COR-L47 (cell line): ENCODE measurements around the gene NHSL2.
A peak's percentile ranks its signal among the peaks of the same experiment; 100 is the strongest.
"Not testable (repeated sequence)": the region's sequence is repeated elsewhere in the genome, so short reads cannot be mapped to it uniquely, and the experiment has no call there.

Experiments
- DNase-seq: peaks from one replicate; lab custom pipeline; 2025; lab: John Stamatoyannopoulos, UW

The NHSL2 gene

DNA sequence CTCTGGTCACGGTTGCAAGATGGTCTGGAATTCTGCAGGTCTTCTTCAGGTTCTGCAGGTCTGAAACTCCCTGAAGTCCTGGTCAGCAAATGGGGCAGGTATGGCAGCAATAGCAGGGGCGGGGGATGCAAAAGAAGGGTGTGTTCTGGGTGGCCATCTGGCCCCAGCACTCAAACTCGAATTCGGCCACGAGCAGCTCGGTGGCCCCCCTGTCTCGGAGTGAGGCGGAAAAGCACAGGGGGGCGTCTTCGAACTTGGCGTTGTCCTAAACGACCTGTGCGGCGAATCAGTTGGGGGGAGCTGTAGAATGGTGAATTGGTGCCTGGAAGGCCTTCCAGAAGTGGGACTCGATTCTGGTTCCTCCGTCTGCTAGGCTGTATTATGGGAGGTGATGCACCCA, 219.0 kb downstream of the NHSL2 start:
- DNase-seq, result no peak

DNA sequence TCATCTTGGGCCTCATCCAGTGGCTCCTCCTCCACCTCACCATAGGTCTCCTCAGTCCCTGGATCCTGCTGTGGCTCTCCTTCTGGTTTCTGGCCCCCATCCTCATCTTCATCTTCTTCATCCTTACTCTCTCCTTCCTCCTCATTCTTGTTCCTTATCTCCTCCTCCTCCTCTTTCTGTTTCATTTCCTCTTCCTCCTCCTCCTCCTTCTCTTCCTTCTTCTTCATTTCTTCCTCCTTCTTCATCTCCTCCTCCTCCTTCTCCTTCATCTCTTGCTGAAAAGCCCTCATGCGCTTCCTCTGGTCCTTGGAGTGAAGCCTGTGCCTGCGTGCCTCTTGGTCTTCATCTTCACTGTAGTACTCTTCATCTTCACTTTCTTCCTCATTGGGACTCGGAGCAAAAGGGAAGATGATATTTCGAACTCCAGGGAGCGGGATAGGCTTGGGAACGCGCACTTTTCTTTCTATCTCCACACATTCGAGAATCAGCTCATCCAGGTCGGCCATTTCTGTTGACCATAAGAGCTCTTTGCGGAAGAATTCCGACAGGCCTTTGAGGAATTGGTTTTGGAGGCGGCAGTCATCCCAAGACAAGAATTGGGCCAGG, 219.6 kb downstream of the NHSL2 start:
- DNase-seq, result no peak

GRCh38 chrX:72130762-72131250, 220.2 kb downstream of the NHSL2 start:
- no peak for DNase-seq

DNA sequence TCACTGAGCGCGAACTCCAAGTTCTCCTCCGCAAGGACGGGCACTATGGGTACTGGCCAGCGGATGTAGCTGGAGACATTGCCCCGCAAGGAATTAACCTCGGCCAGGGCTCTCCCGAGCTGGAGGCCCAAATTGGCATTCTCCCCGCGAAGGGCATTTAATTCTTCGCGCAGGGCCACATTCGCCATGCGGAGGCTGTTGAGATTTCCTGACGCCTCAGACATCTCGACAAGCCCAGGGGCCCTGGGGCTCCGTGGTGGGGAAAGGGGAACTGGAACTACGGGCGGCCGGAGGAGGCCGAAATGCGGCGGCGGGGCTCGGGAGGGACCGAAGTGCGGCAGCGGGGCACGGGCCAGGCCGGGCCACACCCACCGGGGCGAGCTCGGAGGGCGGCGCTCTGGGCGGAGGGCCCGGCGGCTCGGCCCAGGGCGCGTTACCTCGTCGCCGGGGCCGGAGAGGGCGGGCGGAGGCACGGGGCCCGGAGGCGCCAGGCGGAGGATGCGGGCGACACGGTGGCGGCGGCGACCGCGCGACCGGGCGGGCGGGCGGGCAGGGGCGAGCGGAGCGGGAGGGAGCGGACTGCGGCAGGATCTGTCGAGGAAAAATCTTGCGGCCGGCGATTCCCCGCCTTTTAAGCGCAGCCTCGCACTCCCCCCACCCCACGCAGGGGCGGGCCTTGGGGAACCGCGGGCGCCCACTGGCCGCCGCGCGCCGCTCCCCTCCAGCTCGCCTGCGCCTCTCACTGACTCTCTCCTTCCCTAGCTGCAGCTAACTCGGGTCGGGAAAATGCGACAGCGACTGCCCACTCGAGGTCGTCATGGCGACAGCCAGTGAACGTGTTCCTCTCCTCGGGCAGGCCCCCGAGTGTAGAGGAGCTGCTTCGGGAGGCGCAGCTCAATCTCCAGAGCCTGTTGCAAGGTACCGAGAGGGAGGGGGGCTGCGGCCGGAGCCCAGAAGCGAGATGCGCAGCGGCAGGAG, 221.0 kb downstream of the NHSL2 start, which contains the start of gene RTL5:
Gene RTL5, minus strand, starts transcription at position 599 of the 978 bp plus-strand sequence.
- peak; percentile 90 for DNase-seq

- no peak for DNase-seq
Measured at GRCh38 chrX:72132456-72132855, 221.8 kb downstream of the NHSL2 start.

DNA sequence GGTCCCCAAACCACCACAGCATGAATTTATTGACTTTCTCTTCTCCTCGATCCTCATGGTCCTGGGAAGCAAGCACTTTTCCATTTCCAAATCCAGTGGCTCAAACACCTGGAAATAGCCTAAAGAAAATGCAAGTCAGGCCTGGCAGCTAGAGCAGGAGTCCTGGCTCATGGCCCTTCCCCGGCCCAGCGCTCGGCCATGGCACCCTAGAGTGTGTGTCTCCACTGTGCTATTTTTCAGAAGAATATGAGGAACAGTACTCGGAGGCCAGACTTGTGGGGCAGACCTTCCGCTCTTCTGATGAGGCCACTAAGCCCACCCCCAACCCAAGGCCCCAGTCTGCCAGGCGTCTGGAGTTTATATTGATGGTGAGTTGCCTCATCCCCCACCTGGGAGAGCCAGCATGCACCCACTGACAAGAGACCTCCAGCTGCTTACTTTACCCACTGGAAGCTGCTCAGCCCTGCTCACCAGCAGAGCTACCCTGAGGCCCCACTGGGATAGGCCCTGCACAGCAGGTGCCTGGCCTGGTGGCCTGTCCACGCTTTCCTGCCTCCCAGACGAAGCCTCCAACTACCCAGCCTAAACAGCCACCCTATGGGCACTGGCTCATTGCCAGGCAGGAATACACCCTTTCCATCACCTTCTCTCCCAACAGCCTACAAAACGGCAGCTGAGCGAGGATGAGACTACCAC, 223.4 kb downstream of the NHSL2 start:
- no peak for DNase-seq

- no peak for DNase-seq
Measured at GRCh38 chrX:72137846-72138495, 227.3 kb downstream of the NHSL2 start.

DNA sequence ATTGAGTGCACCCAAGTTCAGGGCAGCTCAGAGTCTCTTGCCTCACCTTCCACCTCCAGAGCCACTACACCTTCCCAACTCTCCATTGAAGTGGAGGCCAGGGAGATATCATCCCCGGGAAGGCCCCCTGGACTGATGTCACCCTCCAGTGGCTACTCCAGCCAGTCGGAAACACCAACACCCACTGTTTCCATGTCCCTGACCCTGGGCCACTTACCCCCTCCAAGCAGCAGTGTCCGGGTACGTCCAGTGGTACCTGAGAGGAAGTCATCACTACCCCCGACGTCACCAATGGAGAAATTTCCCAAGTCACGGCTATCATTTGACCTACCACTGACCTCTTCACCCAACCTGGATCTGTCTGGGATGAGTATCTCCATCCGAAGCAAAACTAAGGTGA, 228.9 kb downstream of the NHSL2 start:
- DNase-seq, result no peak

DNA sequence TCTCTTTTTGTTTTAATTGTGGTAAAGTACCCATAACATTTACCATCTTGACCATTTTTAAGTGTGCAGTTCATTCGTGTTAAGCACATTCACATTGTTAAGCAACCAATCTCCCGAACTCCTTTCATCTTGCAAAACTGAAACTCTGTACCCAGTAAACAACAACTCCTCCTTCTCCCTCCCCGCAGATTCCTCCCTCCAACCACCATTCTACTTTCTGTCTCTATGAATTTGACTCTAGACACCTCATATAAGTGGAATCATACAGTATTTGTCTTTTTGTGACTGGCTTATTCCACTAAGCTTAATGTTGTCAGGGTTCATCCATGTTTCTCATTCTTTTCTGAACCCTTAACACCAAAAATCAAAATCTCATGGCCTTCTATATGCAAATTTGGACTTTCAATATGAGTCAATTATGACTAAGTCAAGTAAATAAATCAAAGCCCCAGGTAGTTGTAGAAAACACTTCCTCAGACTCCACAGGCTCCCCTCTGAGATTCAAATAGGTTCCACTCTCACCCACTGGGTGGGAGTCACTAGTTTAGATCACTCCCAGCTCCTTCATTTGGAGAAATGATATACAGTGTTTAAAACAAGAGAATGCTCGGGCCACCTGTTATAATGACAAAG, 230.8 kb downstream of the NHSL2 start:
- DNase-seq, result peak; percentile 6

- DNase-seq, result peak; percentile 73
Measured at GRCh38 chrX:72142094-72142793, 231.6 kb downstream of the NHSL2 start.

DNA sequence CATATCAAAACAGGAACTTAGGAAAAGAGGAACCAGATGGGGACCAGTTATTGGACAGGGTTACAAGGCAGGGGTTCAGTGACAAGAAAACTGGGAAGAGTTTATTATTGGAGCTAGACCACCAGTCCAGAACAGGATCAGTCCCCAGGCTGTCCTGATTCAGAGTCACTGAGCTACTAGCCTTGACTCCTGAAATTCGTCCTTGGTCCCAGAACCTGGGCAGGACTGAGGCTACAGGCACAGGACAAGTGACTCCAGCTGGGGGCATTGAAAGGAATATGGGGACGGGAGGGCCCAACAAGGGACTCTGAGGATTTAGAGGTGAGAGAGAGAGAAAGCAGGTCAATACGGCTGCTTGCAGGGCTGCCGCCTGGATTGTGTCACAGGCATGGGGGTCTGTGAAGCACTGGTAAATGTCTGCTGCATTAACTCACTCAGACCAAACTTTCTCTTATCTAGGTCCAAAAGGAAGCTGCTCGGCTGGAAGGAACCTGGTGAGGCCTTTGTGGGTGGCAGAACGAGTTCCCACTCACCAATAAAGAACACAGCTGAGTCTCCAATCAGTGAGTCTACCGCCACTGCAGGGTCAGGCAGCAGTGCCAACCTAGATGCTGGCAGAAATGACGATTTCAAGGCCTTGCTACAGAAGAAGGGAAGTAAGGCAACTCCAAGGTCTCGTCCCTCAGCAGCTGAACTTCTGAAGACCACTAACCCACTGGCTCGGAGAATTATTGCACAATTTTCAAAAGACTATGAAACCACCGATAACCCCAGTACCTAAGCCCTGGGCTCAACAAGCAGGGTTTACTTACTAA, 232.4 kb downstream of the NHSL2 start:
- DNase-seq, result no peak

- DNase-seq, result no peak
Measured at GRCh38 chrX:72143609-72143907, 232.9 kb downstream of the NHSL2 start.

GRCh38 chrX:72145181-72145580, 234.5 kb downstream of the NHSL2 start:
- no peak for DNase-seq

- no peak for DNase-seq
Measured at GRCh38 chrX:72146527-72146926, 235.9 kb downstream of the NHSL2 start.

- no peak for DNase-seq
Measured at GRCh38 chrX:72158773-72159172, 248.1 kb downstream of the NHSL2 start.

- DNase-seq, result no peak
Measured at GRCh38 chrX:72159769-72160168, 249.1 kb downstream of the NHSL2 start.

DNA sequence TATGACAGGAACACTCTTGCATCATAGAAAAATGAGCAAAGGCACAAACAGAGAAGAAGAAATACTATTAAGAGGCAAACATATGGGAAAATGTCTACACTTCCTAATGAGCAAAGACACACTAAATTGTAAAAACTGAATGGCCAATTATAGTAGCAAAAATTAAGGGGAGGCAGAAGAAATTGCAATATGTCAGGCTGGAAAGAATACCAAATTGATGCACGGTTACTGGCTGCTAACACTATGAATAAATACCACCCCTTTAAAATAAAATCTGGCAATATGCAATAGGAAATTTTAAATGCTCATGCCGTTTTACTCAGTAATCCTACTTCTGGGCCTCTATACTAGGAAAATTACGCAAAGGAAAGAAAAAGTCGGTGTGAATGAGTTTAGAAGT, 254.9 kb downstream of the NHSL2 start:
- DNase-seq, result no peak

DNA sequence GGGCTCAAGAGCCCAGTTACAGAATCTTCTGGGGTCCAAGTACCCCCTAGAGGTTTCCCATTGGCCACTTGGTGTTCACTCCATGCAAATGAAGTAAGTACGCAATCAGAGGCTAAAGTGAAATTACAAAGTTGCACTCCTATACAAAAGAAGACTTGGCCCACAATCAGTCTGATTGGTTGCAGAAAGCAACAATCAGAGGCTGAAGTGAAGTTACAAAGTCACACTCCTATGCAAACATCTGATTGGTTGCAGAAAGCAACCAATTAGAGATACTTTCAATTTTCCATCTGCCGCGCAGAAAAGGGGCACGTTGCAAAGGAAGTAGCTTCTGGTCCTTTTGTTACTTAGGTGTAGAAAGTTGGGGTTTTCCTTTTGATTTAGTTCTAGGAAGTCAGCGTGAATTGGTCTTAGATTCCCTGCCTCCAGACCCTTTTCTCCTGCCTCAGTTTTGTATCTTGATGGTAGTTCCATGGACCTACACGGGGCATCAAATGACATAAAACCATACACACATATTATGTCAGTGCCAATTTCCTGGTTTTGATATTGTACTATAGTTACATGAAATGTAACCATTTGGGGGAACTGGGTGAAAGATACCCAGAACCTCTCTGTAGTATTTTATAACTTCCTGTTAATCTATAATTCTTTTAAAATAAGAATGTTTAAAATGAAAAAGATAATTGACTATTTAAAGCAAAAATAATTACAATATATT, 258.5 kb downstream of the NHSL2 start:
- no peak for DNase-seq

DNA sequence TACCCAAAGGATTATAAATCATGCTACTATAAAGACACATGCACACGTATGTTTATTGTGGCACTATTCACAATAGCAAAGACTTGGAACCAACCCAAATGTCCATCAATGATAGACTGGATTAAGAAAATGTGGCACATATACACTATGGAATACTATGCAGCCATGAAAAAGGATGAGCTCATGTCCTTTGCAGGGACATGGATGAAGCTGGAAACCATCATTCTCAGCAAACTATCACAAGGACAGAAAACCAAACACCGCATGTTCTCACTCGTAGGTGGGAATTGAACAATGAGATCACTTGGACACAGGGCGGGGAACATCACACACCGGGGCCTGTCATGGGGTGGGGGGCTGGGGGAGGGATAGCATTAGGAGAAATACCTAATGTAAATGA, 265.6 kb downstream of the NHSL2 start:
- not testable (repeated sequence) for DNase-seq

- DNase-seq, result no peak
Measured at GRCh38 chrX:72176981-72177380, 266.3 kb downstream of the NHSL2 start.
